CD1c-positive myeloid dendritic cell (primary cell): ENCODE results near the gene SEPTIN12.

Experiments used
- DNase-seq: peaks from one replicate; pipeline ENCODE4 v3.0.0-alpha.2; 2016; ENCODE audit errors: extremely low spot score

Gene SEPTIN12

GRCh38 chr16:4802659-4803287 is 14.6 kb upstream of the SEPTIN12 start:
- peak; percentile 94 for DNase-seq

- DNase-seq: peak; percentile 69
These were observed 14.0 kb upstream of the SEPTIN12 start, which contains the start of gene ROGDI for GRCh38 chr16:4801962-4802658. ROGDI (minus strand) TSS chr16:4802633; CDS start chr16:4802571, 62 bp downstream.

- no peak for DNase-seq
These were observed 13.2 kb upstream of the SEPTIN12 start for GRCh38 chr16:4801051-4801961.

GRCh38 chr16:4800290-4801041 is 12.3 kb upstream of the SEPTIN12 start:
- DNase-seq: peak; percentile 6

GRCh38 chr16:4799171-4799855 is 11.2 kb upstream of the SEPTIN12 start:
- no peak for DNase-seq

GRCh38 chr16:4798456-4798855 is 10.3 kb upstream of the SEPTIN12 start:
- DNase-seq: no peak

- no peak for DNase-seq
These were observed 9.7 kb upstream of the SEPTIN12 start for GRCh38 chr16:4797805-4798252.

GRCh38 chr16:4796982-4797804 is 9.0 kb upstream of the SEPTIN12 start:
- DNase-seq: no peak

GRCh38 chr16:4795828-4796572 is 7.9 kb upstream of the SEPTIN12 start:
- DNase-seq: no peak

GRCh38 chr16:4795181-4795827 is 7.2 kb upstream of the SEPTIN12 start, which contains the start of gene SMIM22:
SMIM22 (plus strand) TSS chr16:4795369; CDS start chr16:4795735, 366 bp downstream.
- no peak for DNase-seq

- DNase-seq: no peak
These were observed 4.9 kb upstream of the SEPTIN12 start for GRCh38 chr16:4792951-4793513.

GRCh38 chr16:4790871-4791270 is 2.7 kb upstream of the SEPTIN12 start:
- peak; percentile 25 for DNase-seq

- no peak for DNase-seq
These were observed 2.1 kb upstream of the SEPTIN12 start for GRCh38 chr16:4790261-4790660.

GRCh38 chr16:4788910-4789309 is 765 bp upstream of the SEPTIN12 start:
- DNase-seq: no peak

- DNase-seq: no peak
These were observed 344 bp upstream of the SEPTIN12 start for GRCh38 chr16:4788489-4788889.

- DNase-seq: no peak
These were observed 1.1 kb downstream of the SEPTIN12 start for GRCh38 chr16:4787068-4787467.

GRCh38 chr16:4785758-4786433 is 2.2 kb downstream of the SEPTIN12 start:
- no peak for DNase-seq
